Measurements from ENCODE around the gene ZNF101. TPM values are rescaled to one million over a fixed set of nuclear protein-coding genes. Genes with fewer than 3 reads are reported as not detected.

Gene ZNF101
- total RNA-seq, 1 experiment from 2014 or later = 51.4 TPM

DNA sequence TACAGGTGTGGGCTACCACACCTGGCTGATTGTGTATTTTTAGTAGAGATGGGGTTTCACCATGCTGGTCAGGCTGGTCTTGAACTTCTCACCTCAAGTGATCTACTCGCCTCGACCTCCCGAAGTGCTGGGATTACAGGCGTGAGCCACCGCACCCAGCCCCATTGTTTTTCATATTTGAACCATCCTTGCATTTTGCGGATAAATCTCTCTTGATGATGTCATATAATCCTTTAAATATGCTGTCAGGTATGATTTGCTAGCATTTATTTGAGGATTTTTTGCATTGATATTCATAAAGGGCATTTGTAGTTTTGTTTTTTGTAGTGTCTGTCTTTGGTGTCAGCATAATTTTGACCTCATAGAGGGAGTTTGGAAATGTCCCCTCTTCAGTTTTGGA lies 5.7 kb downstream of the ZNF101 start:
- TF ChIP-seq ZNF532 (CRISPR knock-in tag; IDR thresholded peaks at IDR 0.05; ENCODE audit: borderline replicate concordance) = no peak
- TF ChIP-seq KAT7 (CRISPR knock-in tag; IDR thresholded peaks at IDR 0.05; ENCODE audit: borderline replicate concordance) = no peak
- TF ChIP-seq CBFB (CRISPR knock-in tag; IDR thresholded peaks at IDR 0.05; ENCODE audit: low read depth) = no peak
- TF ChIP-seq, protein P1, sequence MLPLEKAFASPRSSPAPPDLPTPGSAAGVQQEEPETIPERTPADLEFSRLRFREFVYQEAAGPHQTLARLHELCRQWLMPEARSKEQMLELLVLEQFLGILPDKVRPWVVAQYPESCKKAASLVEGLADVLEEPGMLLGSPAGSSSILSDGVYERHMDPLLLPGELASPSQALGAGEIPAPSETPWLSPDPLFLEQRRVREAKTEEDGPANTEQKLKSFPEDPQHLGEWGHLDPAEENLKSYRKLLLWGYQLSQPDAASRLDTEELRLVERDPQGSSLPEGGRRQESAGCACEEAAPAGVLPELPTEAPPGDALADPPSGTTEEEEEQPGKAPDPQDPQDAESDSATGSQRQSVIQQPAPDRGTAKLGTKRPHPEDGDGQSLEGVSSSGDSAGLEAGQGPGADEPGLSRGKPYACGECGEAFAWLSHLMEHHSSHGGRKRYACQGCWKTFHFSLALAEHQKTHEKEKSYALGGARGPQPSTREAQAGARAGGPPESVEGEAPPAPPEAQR (CRISPR knock-in tag; IDR thresholded peaks at IDR 0.05) = no peak
- TF ChIP-seq RELA (CRISPR knock-in tag; IDR thresholded peaks at IDR 0.05; ENCODE audit: borderline replicate concordance) = no peak
- TF ChIP-seq IRF1 (CRISPR knock-in tag; IDR thresholded peaks at IDR 0.05) = no peak
- no peak for TF ChIP-seq HMGXB4 (CRISPR knock-in tag; IDR thresholded peaks at IDR 0.05)
- TF ChIP-seq, protein P2, sequence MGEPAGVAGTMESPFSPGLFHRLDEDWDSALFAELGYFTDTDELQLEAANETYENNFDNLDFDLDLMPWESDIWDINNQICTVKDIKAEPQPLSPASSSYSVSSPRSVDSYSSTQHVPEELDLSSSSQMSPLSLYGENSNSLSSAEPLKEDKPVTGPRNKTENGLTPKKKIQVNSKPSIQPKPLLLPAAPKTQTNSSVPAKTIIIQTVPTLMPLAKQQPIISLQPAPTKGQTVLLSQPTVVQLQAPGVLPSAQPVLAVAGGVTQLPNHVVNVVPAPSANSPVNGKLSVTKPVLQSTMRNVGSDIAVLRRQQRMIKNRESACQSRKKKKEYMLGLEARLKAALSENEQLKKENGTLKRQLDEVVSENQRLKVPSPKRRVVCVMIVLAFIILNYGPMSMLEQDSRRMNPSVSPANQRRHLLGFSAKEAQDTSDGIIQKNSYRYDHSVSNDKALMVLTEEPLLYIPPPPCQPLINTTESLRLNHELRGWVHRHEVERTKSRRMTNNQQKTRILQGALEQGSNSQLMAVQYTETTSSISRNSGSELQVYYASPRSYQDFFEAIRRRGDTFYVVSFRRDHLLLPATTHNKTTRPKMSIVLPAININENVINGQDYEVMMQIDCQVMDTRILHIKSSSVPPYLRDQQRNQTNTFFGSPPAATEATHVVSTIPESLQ (CRISPR knock-in tag; IDR thresholded peaks at IDR 0.05) = no peak
- POLR2A ChIA-PET = no interaction called here
- Mint-ChIP-seq H3K4me3 (no peak overlapping the region), H3K27ac (no peak overlapping the region), H3K36me3 (peaks cover 56% of the 10 kb centered on the region), H3K27me3 (ENCODE audit: low read depth) (no peaks in the 10 kb centered on the region), H3K4me1 (peaks cover 17% of the 10 kb centered on the region), H3K9me3 (no peaks in the 10 kb centered on the region)
- no peak for DNase-seq (ENCODE audit: low spot score)
- CTCF ChIA-PET = no interaction called here
- no peak for ATAC-seq

- H3K9me3 Mint-ChIP-seq = 0 out of 2 replicates have a peak, but pooled peaks cover 3% of the 10 kb centered on the region
- ATAC-seq = no peak
- 0 out of 2 replicates have a peak, but pooled peaks cover 3% of the 10 kb centered on the region for H3K4me1 Mint-ChIP-seq
- H3K27ac Mint-ChIP-seq = 0 out of 2 replicates have a peak overlapping the region, but pooled peaks have one; percentile 50
- no peaks in the 10 kb centered on the region for H3K27me3 Mint-ChIP-seq (ENCODE audit: low read depth)
- ChIA-PET CTCF (no interaction called here), POLR2A (no interaction called here)
- H3K36me3 Mint-ChIP-seq = peaks cover 75% of the 10 kb centered on the region
- H3K4me3 Mint-ChIP-seq = no peak overlapping the region
- no peak for DNase-seq (ENCODE audit: low spot score)
- TF ChIP-seq ZNF671 (CRISPR knock-in tag; IDR thresholded peaks at IDR 0.05) = no peak
- TF ChIP-seq, protein P3, sequence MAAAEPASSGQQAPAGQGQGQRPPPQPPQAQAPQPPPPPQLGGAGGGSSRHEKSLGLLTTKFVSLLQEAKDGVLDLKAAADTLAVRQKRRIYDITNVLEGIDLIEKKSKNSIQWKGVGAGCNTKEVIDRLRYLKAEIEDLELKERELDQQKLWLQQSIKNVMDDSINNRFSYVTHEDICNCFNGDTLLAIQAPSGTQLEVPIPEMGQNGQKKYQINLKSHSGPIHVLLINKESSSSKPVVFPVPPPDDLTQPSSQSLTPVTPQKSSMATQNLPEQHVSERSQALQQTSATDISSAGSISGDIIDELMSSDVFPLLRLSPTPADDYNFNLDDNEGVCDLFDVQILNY (CRISPR knock-in tag; IDR thresholded peaks at IDR 0.05) = no peak
- TF ChIP-seq CBFB (CRISPR knock-in tag; IDR thresholded peaks at IDR 0.05; ENCODE audit: low read depth) = no peak
- TF ChIP-seq MXD4 (CRISPR knock-in tag; IDR thresholded peaks at IDR 0.05; ENCODE audit: borderline replicate concordance) = no peak
- TF ChIP-seq NFE2L1 (CRISPR knock-in tag; IDR thresholded peaks at IDR 0.05) = no peak
- no peak for TF ChIP-seq TCF7 (CRISPR knock-in tag; IDR thresholded peaks at IDR 0.05; ENCODE audit: low read depth)
- no peak for TF ChIP-seq GRHL2 (CRISPR knock-in tag; IDR thresholded peaks at IDR 0.05; ENCODE audit: insufficient replicate concordance, severe bottlenecking)
- TF ChIP-seq TEAD4 (CRISPR knock-in tag; IDR thresholded peaks at IDR 0.05) = no peak
- TF ChIP-seq ZNF425 (CRISPR knock-in tag; conservative IDR thresholded peaks at IDR 0.05) = no peak
- TF ChIP-seq FOXK1 (CRISPR knock-in tag; IDR thresholded peaks at IDR 0.05) = no peak
These were observed 8.9 kb downstream of the ZNF101 start for GRCh38 chr19:19677579-19677978.
